Large intestine (tissue), 3 donors: ENCODE data around the gene CLDN12. TPM values are rescaled to one million over a fixed set of nuclear protein-coding genes. Genes with fewer than 3 reads are reported as not detected.
"Not testable (repeated sequence)": the region's sequence is repeated elsewhere in the genome, so short reads cannot be mapped to it uniquely, and the experiment has no call there.

Source experiments
- DNase-seq, 2 donors: peaks; one replicate each; pipeline versions ENCODE4 v3.0.0 to v3.0.0-alpha.2; 2013
- H3K27ac ChIP-seq: one replicate; pipeline ENCODE4 v1.5.1; 2013; ENCODE audit warnings: low read length
- H3K27me3 ChIP-seq: 2 replicates; pipeline ENCODE4 v1.6.1; 2013; ENCODE audit warnings: low read length; ENCODE audit not compliant: control insufficient read depth, insufficient read depth
- H3K36me3 ChIP-seq: 2 replicates; pipeline ENCODE4 v1.6.1; 2013; ENCODE audit warnings: low read length; ENCODE audit not compliant: control insufficient read depth, insufficient read depth
- H3K4me1 ChIP-seq: one replicate; pipeline ENCODE4 v1.6.1; 2013; ENCODE audit warnings: low read length; ENCODE audit not compliant: control insufficient read depth, insufficient read depth
- H3K4me3 ChIP-seq: one replicate; pipeline ENCODE4 v1.5.1; 2013; ENCODE audit warnings: low read length
- H3K9me3 ChIP-seq: one replicate; pipeline ENCODE4 v1.6.1; 2013; ENCODE audit warnings: mild to moderate bottlenecking, low read depth, low read length, moderate library complexity; ENCODE audit not compliant: control insufficient read depth
- whole genome bisulfite sequencing: methylation state at CpG from one replicate; pipeline ENCODE4 v1.1.5; 2013; ENCODE audit warnings: low lambda C conversion rate; ENCODE audit not compliant: insufficient coverage; 5-methylcytosine and 5-hydroxymethylcytosine counted together
- polyA plus RNA-seq: library from polyadenylated mRNA; unstranded; fragments of 120-200 nt; gene quantifications from one replicate; pipeline ENCODE4 v1.2.1, GENCODE V29; 2013

The CLDN12 gene
- polyA plus RNA-seq, 1 donor: 41.7 TPM

DNA sequence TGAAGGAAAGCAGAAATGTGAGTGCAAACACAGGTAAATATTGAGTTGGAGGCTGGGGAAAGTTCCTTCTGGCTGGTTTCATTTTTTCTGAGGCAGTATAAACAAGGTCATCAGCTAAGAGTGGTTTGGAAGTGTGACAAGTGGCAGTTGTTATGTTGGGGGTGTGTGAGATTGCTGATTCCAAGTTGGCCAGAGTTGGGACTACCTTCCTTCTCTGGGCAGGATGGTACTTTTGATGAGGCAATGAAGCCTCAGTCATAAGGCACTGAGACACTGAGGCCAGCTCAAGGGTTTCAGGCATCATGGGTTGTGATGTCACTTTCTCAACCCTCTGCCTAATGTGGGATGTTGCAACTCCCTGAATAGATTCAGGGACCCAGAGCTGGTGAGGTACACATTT lies 58.0 kb downstream of the CLDN12 start:
- Histone ChIP-seq H3K27ac (no peak overlapping the region), H3K4me1 (peaks cover 4% of the 10 kb centered on the region), H3K4me3 (no peak overlapping the region), H3K36me3 (no peaks in the 10 kb centered on the region), H3K9me3 (peaks cover 6% of the 10 kb centered on the region), H3K27me3 (no peaks in the 10 kb centered on the region)
- DNase-seq: peak in 1 of 2 donors; percentile 21

DNA sequence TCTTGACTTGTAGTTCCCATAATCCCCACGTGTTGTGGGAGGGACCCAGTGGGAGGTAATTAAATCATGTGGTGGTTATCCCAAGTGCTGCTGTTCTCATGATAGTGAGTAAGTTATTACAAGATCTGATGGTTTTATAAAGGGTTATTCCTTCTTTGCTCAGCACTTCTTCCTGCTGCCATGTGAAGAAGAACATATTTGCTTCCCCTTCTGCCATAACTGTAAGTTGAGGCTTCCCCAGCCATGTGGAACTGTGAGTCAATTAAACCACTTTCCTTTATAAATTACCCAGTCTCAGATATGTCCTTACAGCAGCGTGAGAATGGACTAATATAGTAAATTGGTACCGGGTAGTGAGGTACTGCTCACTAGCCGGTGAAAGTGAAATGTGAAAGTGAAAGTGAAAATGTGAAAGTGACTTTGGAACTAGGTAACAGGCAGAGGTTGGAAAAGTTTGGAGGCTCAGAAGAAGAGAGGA lies 59.9 kb downstream of the CLDN12 start:
- not testable (repeated sequence) for H3K9me3 ChIP-seq, H3K4me1 ChIP-seq, H3K4me3 ChIP-seq, H3K27ac ChIP-seq, H3K36me3 ChIP-seq, H3K27me3 ChIP-seq, DNase-seq
- 85% methylated on average over 3 of the region's 4 CpGs for WGBS

Other genes with a start within 250 kb of the CLDN12 start
- 31.6 TPM for gene STEAP1, start 249.0 kb upstream of the CLDN12 start, polyA plus RNA-seq
- 19.2 TPM for gene STEAP2, start 191.7 kb upstream of the CLDN12 start, polyA plus RNA-seq
- gene CFAP69, start 158.3 kb upstream of the CLDN12 start, polyA plus RNA-seq: 8.1 TPM
- 0.16 TPM for gene FAM237B, start 82.2 kb upstream of the CLDN12 start, polyA plus RNA-seq
- gene GTPBP10, start 56.7 kb upstream of the CLDN12 start, polyA plus RNA-seq: 22.7 TPM
- not detected for gene PTTG1IP2, start 66.2 kb downstream of the CLDN12 start, polyA plus RNA-seq
- gene CDK14, start 192.9 kb downstream of the CLDN12 start, polyA plus RNA-seq: 9.7 TPM